GM19193 (cell line): ENCODE measurements around the gene FLNB.

Experiments used
- POLR2A ChIP-seq: IDR thresholded peaks from 4 replicates; pipeline ENCODE4 v1.6.1; 2011; ENCODE audit not compliant: insufficient read depth, insufficient read length; ENCODE audit errors: extremely low read depth

Gene FLNB

GRCh38 chr3:58217209-58217811, 209.1 kb downstream of the FLNB start:
- no peak for TF ChIP-seq POLR2A

- TF ChIP-seq POLR2A = no peak
Observed at GRCh38 chr3:58218904-58219303, 210.7 kb downstream of the FLNB start.
